Duodenal mucosa (tissue), 2 donors: ENCODE results near the gene DAB1.

Source experiments
- H3K27ac ChIP-seq: one replicate; pipeline ENCODE4 v1.7.0; 2013; ENCODE audit warnings: low read depth, low read length
- H3K27me3 ChIP-seq, 2 donors: one replicate each; pipeline ENCODE4 v1.7.0; 2013; ENCODE audit warnings: low read length in 2 of 2, control low read depth in 1 of 2; ENCODE audit not compliant: insufficient read depth in 2 of 2, control insufficient read depth in 1 of 2
- H3K36me3 ChIP-seq, 2 donors: one replicate each; pipeline ENCODE4 v1.7.0; 2013; ENCODE audit warnings: low read length in 2 of 2, control low read depth in 1 of 2; ENCODE audit not compliant: insufficient read depth in 2 of 2, control insufficient read depth in 1 of 2
- H3K4me1 ChIP-seq, 2 donors: one replicate each; pipeline ENCODE4 v1.7.0; 2013; ENCODE audit warnings: low read length in 2 of 2, control low read depth in 1 of 2; ENCODE audit not compliant: insufficient read depth in 2 of 2, control insufficient read depth in 1 of 2
- H3K4me3 ChIP-seq, 2 donors: one replicate each; pipeline ENCODE4 v1.7.0; 2013; ENCODE audit warnings: low read length in 2 of 2, low read depth in 1 of 2
- H3K9ac ChIP-seq, 2 donors: one replicate each; pipeline ENCODE4 v1.7.0; 2013; ENCODE audit warnings: low read length in 2 of 2, low read depth in 1 of 2
- H3K9me3 ChIP-seq, 2 donors: one replicate each; pipeline ENCODE4 v1.7.0; 2013; ENCODE audit warnings: low read length in 2 of 2, control low read depth in 1 of 2; ENCODE audit not compliant: control insufficient read depth in 1 of 2

The DAB1 gene

DNA sequence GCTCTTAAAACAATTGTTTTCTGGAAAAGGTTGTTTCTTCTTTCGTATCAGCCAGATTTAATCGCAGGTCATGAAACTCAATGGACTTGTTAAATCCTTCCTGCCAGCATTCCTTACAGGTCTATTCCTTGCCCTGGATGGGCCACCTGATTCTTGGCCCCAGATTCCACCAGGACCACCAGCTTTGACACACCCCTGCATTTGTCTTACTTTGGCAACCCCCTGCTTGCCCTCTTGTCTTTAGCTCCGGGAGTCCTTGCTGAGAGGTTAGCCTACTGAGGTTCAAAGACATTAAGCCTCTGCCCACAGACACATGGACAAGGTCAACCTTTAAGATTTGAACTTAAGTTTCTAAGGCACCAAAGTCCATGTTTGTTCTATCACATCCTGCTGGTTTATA, 27.1 kb upstream of the DAB1 start:
- H3K9me3 ChIP-seq, result no peaks in the 10 kb centered on the region
- no peaks in the 10 kb centered on the region for H3K36me3 ChIP-seq
- H3K27ac ChIP-seq, result no peak overlapping the region
- no peak overlapping the region for H3K4me3 ChIP-seq
- no peaks in the 10 kb centered on the region for H3K4me1 ChIP-seq
- H3K27me3 ChIP-seq, result peaks cover 0 to 3% of the 10 kb centered on the region in 2 donors
- H3K9ac ChIP-seq, result no peak overlapping the region

DNA sequence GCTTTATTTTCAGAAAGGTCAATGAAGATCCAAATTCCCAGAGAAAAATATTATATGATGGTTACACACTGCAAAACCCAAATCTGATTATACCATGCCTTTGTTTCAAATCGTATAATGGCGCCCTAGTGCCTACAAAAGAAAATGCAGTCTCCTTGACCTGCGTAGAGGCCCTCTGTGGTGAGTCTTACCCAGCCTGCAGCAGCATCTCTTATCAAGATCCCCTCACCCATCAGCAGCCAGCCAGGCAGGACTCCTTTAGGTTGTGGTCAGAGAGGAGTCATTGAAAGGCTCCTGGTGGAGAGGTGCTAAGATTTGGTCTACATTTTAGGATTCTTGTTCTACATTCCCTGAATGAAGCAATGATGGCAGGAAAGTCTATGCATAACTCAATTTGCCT, 23.7 kb upstream of the DAB1 start:
- Histone ChIP-seq H3K27me3 (no peaks in the 10 kb centered on the region), H3K9me3 (no peaks in the 10 kb centered on the region), H3K9ac (no peak overlapping the region), H3K4me3 (no peak overlapping the region), H3K27ac (no peak overlapping the region), H3K36me3 (no peaks in the 10 kb centered on the region), H3K4me1 (no peaks in the 10 kb centered on the region)

- no peak overlapping the region for H3K27ac ChIP-seq
- no peaks in the 10 kb centered on the region for H3K4me1 ChIP-seq
- H3K36me3 ChIP-seq, result no peaks in the 10 kb centered on the region
- no peaks in the 10 kb centered on the region for H3K27me3 ChIP-seq
- no peak overlapping the region for H3K9ac ChIP-seq
- no peaks in the 10 kb centered on the region for H3K9me3 ChIP-seq
- H3K4me3 ChIP-seq, result no peak overlapping the region
Measured at GRCh38 chr1:57443004-57443403, 19.1 kb upstream of the DAB1 start.

DNA sequence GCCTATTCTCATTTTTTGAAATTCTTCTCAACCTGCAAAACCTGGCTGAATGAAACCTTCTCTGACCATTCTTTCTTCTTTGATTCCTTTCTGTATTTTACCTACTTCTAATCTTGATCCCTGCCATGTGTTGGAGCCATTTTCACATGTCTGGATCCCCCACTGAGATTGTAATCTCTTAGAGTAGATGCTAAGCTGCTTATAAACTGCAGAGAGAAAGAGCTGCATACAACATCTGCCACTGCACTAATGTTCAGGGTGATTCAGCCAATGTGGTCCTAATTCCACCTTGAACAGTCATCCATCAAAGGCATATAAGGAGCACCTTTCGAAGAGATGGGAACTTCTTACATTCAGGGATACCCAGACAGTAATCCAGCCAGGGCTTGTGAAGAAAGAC, 16.2 kb upstream of the DAB1 start:
- H3K9me3 ChIP-seq, result no peaks in the 10 kb centered on the region
- no peaks in the 10 kb centered on the region for H3K4me1 ChIP-seq
- H3K27me3 ChIP-seq, result no peaks in the 10 kb centered on the region
- no peak overlapping the region for H3K9ac ChIP-seq
- no peak overlapping the region for H3K4me3 ChIP-seq
- H3K36me3 ChIP-seq, result no peaks in the 10 kb centered on the region
- H3K27ac ChIP-seq, result no peak overlapping the region

- H3K27ac ChIP-seq, result no peak overlapping the region
- no peak overlapping the region for H3K9ac ChIP-seq
- H3K9me3 ChIP-seq, result no peaks in the 10 kb centered on the region
- no peaks in the 10 kb centered on the region for H3K4me1 ChIP-seq
- H3K4me3 ChIP-seq, result no peak overlapping the region
- H3K36me3 ChIP-seq, result no peaks in the 10 kb centered on the region
- no peaks in the 10 kb centered on the region for H3K27me3 ChIP-seq
Measured at GRCh38 chr1:57431400-57431799, 7.5 kb upstream of the DAB1 start.

GRCh38 chr1:57424231-57425027, 569 bp upstream of the DAB1 start:
- peaks cover 41 to 60% of the 10 kb centered on the region in 2 donors for H3K27me3 ChIP-seq
- no peak overlapping the region for H3K27ac ChIP-seq
- H3K4me3 ChIP-seq, result peak overlapping the region; percentile 47 to 48
- no peaks in the 10 kb centered on the region for H3K9me3 ChIP-seq
- peaks cover 0 to 4% of the 10 kb centered on the region in 2 donors for H3K4me1 ChIP-seq
- H3K9ac ChIP-seq, result no peak overlapping the region
- no peaks in the 10 kb centered on the region for H3K36me3 ChIP-seq

GRCh38 chr1:57423135-57423655, 665 bp downstream of the DAB1 start:
- Histone ChIP-seq H3K9me3 (no peaks in the 10 kb centered on the region), H3K4me1 (peaks cover 0 to 4% of the 10 kb centered on the region in 2 donors), H3K4me3 (peak overlapping the region in 1 of 2 donors; percentile 15), H3K36me3 (no peaks in the 10 kb centered on the region), H3K27ac (no peak overlapping the region), H3K27me3 (peaks cover 47 to 69% of the 10 kb centered on the region in 2 donors), H3K9ac (no peak overlapping the region)

GRCh38 chr1:57422271-57423134, 1.4 kb downstream of the DAB1 start:
- peaks cover 51 to 74% of the 10 kb centered on the region in 2 donors for H3K27me3 ChIP-seq
- H3K4me1 ChIP-seq, result peaks cover 0 to 4% of the 10 kb centered on the region in 2 donors
- H3K36me3 ChIP-seq, result no peaks in the 10 kb centered on the region
- H3K9ac ChIP-seq, result no peak overlapping the region
- H3K27ac ChIP-seq, result no peak overlapping the region
- no peaks in the 10 kb centered on the region for H3K9me3 ChIP-seq
- peak overlapping the region in 1 of 2 donors; percentile 15 for H3K4me3 ChIP-seq

- peaks cover 51 to 74% of the 10 kb centered on the region in 2 donors for H3K27me3 ChIP-seq
- H3K4me1 ChIP-seq, result peaks cover 0 to 4% of the 10 kb centered on the region in 2 donors
- H3K9me3 ChIP-seq, result no peaks in the 10 kb centered on the region
- H3K4me3 ChIP-seq, result no peak overlapping the region
- no peak overlapping the region for H3K9ac ChIP-seq
- no peaks in the 10 kb centered on the region for H3K36me3 ChIP-seq
- H3K27ac ChIP-seq, result no peak overlapping the region
Measured at GRCh38 chr1:57421806-57422205, 2.1 kb downstream of the DAB1 start.
